Transverse colon (tissue), 4 donors: Measurements from ENCODE around the gene KCNJ11.

Experiments used
- CTCF ChIP-seq, 5 experiments: fragments of 200-600 bp in 3 of 5; fragments of 450-650 bp in 2 of 5; sonication (generic) in 3 of 5; IDR thresholded peaks; 1 replicate in 2 of 5; 2 replicates in 3 of 5; pipeline ENCODE4 v1.5.1; 2016 to 2017; ENCODE audit warnings: antibody characterized with exemption in 5 of 5, inconsistent platforms in 3 of 5, mild to moderate bottlenecking in 2 of 5, moderate library complexity in 1 of 5
- EP300 ChIP-seq: sonication (generic); formaldehyde crosslinking; IDR thresholded peaks from one replicate; pipeline ENCODE4 v1.6.1; 2017; ENCODE audit warnings: antibody characterized with exemption, low read depth
- POLR2A ChIP-seq: fragments of 450-650 bp; IDR thresholded peaks from one replicate; pipeline ENCODE4 v1.6.1; 2016; ENCODE audit warnings: antibody characterized with exemption, mild to moderate bottlenecking, moderate library complexity
- POLR2AphosphoS5 ChIP-seq, 3 donors: sonication (generic); formaldehyde crosslinking; IDR thresholded peaks; one replicate each; pipeline ENCODE4 v1.6.1; 2016; ENCODE audit warnings: antibody characterized with exemption in 3 of 3

GRCh38 chr11:17389957-17390649 is 1.6 kb upstream of the KCNJ11 start:
- TF ChIP-seq POLR2AphosphoS5 (IDR thresholded peaks at IDR 0.05) = no peak
- TF ChIP-seq POLR2A = no peak
- TF ChIP-seq CTCF (IDR thresholded peaks at IDR 0.05) = no peak
- no peak for TF ChIP-seq EP300
